GM18498 (cell line): ENCODE measurements around the gene AHCTF1.

Experiments used
- ATAC-seq: cut with Tn5 transposase; IDR thresholded peaks from one replicate; pipeline ENCODE4 v1.9.1; 2021; ENCODE audit warnings: mild to moderate bottlenecking, moderate library complexity; ENCODE audit not compliant: unreplicated experiment

Gene AHCTF1

GRCh38 chr1:246931549-246932365, at the start of gene AHCTF1:
AHCTF1 (minus strand) TSS chr1:246931948; CDS start chr1:246918370, 13,578 bp downstream.
- ATAC-seq: peak; percentile 91

- ATAC-seq: no peak
Observed at GRCh38 chr1:246978785-246979184, 47.0 kb upstream of the AHCTF1 start.

- ATAC-seq: no peak
Observed at GRCh38 chr1:246978281-246978680, 46.5 kb upstream of the AHCTF1 start.

GRCh38 chr1:246971969-246972368, 40.2 kb upstream of the AHCTF1 start:
- no peak for ATAC-seq

- ATAC-seq: no peak
Observed at GRCh38 chr1:246971090-246971721, 39.5 kb upstream of the AHCTF1 start.

- ATAC-seq: no peak
Observed at GRCh38 chr1:246969621-246970020, 37.9 kb upstream of the AHCTF1 start.

- no peak for ATAC-seq
Observed at GRCh38 chr1:246966502-246966901, 34.8 kb upstream of the AHCTF1 start.

- peak; percentile 51 for ATAC-seq
Observed at GRCh38 chr1:246959944-246960693, 28.4 kb upstream of the AHCTF1 start.

- no peak for ATAC-seq
Observed at GRCh38 chr1:246954126-246954525, 22.4 kb upstream of the AHCTF1 start.

- no peak for ATAC-seq
Observed at GRCh38 chr1:246951413-246951812, 19.7 kb upstream of the AHCTF1 start.

- ATAC-seq: no peak
Observed at GRCh38 chr1:246949956-246950355, 18.2 kb upstream of the AHCTF1 start.

GRCh38 chr1:246947255-246947654, 15.5 kb upstream of the AHCTF1 start:
- ATAC-seq: no peak

GRCh38 chr1:246946366-246946765, 14.6 kb upstream of the AHCTF1 start:
- ATAC-seq: no peak

GRCh38 chr1:246934765-246935164, 3.0 kb upstream of the AHCTF1 start:
- ATAC-seq: no peak

GRCh38 chr1:246933893-246934292, 2.1 kb upstream of the AHCTF1 start:
- ATAC-seq: no peak

GRCh38 chr1:246932366-246932700, 585 bp upstream of the AHCTF1 start:
- no peak for ATAC-seq

- peak; percentile 27 for ATAC-seq
Observed at GRCh38 chr1:246930830-246931548, 759 bp downstream of the AHCTF1 start.

GRCh38 chr1:246925997-246926626, 5.6 kb downstream of the AHCTF1 start:
- ATAC-seq: no peak

- no peak for ATAC-seq
Observed at GRCh38 chr1:246923900-246924299, 7.8 kb downstream of the AHCTF1 start.

GRCh38 chr1:246923482-246923881, 8.3 kb downstream of the AHCTF1 start:
- no peak for ATAC-seq

GRCh38 chr1:246921481-246921880, 10.3 kb downstream of the AHCTF1 start:
- ATAC-seq: no peak
